NCI-H2029 treated with DMSO at 0.1 percent for 48 hours (cell line): ENCODE data around the gene AK2.
A peak's percentile ranks its signal among the peaks of the same experiment; 100 is the strongest.
"Not testable (repeated sequence)": the region's sequence is repeated elsewhere in the genome, so short reads cannot be mapped to it uniquely, and the experiment has no call there.

ENCODE experiments used
- DNase-seq: peaks from one replicate; lab custom pipeline; 2025; lab: John Stamatoyannopoulos, UW

Gene AK2

GRCh38 chr1:33050221-33051076, 13.8 kb upstream of the AK2 start:
- no peak for DNase-seq

- DNase-seq = no peak
These were observed 12.7 kb upstream of the AK2 start for GRCh38 chr1:33049371-33049770.

DNA sequence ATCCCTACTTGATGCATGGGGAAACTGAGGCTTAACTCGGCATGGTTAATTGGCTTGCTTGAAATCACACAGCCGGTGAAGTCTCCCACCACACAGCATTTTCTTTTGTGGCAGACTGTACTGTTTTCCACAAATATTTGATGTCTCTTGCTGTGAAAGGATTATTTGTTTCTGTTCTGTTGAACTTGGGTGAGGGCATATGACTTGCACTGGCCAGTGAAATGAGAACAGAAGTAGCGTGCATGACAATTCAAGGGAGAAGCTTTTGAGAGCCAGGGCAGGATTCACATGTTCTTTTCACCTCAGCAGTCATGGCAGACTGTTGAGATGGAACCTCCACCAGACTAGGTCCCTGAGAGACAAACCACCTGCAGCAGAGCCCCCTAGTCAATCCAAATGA, 11.7 kb upstream of the AK2 start:
- DNase-seq = no peak

- no peak for DNase-seq
These were observed 11.2 kb upstream of the AK2 start for GRCh38 chr1:33047839-33048305.

- no peak for DNase-seq
These were observed 10.6 kb upstream of the AK2 start for GRCh38 chr1:33047290-33047689.

- not testable (repeated sequence) for DNase-seq
These were observed 9.6 kb upstream of the AK2 start for GRCh38 chr1:33046234-33046633.

GRCh38 chr1:33045814-33046213, 9.1 kb upstream of the AK2 start:
- no peak for DNase-seq

GRCh38 chr1:33045246-33045645, 8.6 kb upstream of the AK2 start:
- no peak for DNase-seq

DNA sequence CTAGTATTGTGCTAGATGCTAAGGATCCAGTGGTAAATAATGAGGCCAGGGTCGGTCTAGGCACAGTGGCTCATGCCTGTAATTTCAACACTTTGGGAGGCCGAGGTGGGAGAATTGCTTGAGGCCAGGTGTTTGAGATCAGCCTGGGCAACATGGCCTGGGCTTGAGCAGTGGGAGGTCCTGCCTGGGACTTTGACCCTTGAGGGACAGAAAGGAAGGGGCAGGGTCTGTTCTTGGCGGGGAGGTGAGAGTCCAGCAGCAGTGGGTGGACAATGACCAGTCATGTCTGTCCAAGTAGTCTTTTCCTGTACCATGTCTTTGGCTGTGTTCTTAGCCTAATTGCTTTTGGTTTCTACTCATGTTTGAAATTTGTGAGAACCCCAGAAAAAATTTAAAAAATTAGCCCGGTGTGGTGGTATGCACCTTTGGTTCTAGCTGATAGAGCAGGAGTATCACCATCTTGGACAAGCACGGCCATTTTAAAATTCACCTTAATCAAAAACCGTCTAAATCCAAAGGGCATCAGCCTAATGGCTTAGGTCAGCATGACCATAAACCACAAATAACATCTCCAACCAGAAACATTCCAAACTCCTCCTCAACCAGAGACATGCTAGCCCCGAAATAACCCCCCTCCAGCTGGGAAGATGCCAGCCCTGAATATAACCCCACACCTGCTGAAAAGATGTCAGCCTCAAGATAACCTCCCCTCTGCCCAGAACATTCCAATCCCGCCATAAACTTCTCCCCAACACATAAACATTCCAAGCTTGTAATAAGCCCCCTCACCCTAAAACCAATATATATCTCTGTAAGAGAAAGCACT, 6.8 kb upstream of the AK2 start:
- no peak for DNase-seq

GRCh38 chr1:33042831-33043230, 6.1 kb upstream of the AK2 start:
- no peak for DNase-seq

DNA sequence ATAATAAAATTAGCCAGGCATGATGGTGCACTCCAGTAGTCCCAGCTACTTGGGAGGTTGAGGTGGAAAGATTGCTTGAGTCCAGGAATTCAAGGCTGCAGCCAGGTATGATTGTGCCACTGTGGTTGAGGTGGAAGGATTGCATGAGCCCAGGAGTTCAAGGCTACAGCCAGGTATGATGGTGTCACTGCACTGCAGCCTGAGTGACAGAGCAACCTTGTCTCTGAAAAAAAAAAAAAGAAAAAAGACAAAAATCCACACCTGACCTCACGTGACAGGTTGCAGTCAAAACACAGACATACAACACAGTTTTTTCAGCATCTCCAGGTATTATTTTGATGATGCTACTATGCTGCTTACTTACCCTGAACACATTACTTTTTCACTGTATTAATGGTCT, 4.3 kb upstream of the AK2 start:
- no peak for DNase-seq

DNA sequence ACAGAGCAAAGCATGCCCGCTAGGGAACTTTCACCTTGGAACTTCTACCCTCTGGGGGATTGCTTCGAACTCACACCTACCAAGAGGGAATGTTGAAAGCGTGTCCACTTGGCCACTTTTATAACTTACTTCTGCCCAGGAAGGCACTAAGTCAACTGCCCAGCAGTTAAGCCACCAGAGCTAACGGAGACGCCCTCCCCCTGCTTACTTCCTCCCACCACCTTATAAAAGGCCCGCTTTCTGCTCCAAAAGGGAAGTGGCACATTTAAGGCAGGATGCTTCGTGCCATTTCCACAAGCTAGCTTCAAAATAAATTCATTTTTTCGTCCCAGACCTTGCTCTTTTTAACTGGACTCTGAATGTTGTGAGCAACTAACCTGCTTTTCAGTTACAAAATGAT, 3.2 kb upstream of the AK2 start:
- no peak for DNase-seq

GRCh38 chr1:33036051-33036525, 595 bp downstream of the AK2 start:
- DNase-seq = no peak

DNA sequence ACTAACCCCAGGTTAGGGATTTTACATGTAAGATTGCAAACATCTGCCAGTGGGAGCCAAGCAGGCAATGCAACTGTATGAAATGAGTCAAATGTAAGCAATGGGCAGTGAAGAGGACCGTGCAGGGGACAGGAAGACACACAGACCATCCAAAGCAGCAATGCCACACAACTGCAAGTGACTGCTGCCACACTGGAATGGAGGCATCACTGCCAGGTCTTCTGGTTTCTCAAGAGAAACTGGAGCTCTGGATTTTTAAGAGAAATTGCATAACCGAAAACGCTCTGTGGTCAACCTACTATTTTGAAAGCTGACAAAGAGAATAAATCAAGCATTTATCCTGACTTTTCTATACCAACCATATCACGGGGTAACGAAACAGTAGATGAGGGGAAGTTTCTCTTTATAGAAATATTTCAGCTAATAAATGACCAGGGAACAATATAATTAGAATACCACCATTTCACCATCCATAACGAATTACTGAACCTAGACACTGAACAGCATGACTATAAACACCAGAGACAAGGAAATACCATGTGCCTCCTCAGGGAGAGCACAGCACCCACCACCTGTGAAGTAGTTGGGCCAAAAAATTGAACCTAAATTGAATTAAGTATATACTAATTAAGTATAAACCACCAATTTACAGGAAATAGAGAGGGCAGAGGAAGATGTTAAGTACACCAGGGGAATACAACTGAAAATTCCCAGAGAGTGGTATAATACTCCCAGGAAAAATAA, 4.4 kb downstream of the AK2 start:
- DNase-seq = no peak

GRCh38 chr1:33031506-33031905, 5.2 kb downstream of the AK2 start:
- no peak for DNase-seq

GRCh38 chr1:33030575-33030974, 6.1 kb downstream of the AK2 start:
- no peak for DNase-seq

DNA sequence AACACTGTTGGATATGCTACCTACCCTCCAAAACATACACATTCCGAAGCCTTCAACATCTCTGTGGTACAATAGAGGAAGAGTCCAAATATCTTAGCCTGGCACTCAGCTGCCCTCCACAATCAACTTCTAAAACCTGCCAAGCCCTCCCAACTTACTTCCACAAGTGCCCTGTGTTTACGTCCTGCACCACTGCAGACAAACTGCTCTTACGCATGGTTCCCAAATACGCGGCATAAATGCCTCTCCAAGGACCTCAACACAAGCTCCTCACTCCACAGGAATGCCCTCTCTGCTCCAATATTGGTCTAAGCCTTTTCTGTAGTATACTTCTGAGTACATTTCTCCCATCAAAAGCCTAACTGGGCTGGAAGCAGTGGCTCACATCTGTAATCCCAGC, 6.8 kb downstream of the AK2 start:
- DNase-seq = no peak

- DNase-seq = no peak
These were observed 7.5 kb downstream of the AK2 start for GRCh38 chr1:33029209-33029608.

DNA sequence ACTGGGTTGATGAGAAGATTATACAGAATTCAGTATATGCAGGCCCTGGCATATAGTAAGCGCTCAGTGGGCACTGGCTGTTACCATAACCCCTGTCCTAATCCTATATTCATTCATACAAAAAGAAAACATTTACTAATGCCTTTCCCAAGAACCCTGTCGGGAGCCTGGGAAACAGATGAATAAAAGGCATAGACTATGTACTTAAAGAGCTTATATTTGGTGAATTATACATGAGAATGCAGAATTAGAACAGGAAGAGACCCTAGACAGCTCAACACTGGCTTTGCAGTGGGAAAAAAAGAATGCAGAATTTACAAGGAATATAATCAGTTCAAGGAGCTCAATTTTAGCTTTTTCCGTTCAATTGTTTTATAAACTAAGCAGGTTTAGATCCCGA, 10.9 kb downstream of the AK2 start:
- no peak for DNase-seq

DNA sequence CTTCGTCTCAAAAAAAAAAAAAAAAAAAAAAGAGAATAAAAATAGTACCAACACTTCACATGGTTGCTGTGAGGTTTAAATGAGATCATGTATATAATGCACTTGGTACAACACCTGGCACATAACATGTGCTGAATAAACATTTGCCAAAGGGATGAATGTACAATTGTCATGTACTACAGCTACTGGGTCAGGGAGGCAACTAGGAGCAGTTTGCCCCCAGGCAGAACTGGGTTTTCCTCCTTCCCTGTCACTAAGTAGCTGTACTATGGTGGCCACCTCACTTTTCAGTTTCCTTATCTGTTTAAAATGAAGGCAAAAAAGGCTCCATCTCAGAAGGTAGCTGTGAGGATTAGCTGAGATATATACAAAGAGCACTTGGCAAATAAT, 11.5 kb downstream of the AK2 start:
- DNase-seq = no peak

- peak; percentile 18 for DNase-seq
These were observed 12.1 kb downstream of the AK2 start for GRCh38 chr1:33024430-33025179.
